Gastroesophageal sphincter (tissue), 2 donors: ENCODE results near the gene NCLN.

Experiments used
- EP300 ChIP-seq: sonication (generic); formaldehyde crosslinking; IDR thresholded peaks from one replicate; pipeline ENCODE4 v1.6.1; 2017; ENCODE audit warnings: antibody characterized with exemption, mild to moderate bottlenecking
- POLR2AphosphoS5 ChIP-seq: sonication (generic); formaldehyde crosslinking; IDR thresholded peaks from one replicate; pipeline ENCODE4 v1.6.1; 2017; ENCODE audit warnings: antibody characterized with exemption

DNA sequence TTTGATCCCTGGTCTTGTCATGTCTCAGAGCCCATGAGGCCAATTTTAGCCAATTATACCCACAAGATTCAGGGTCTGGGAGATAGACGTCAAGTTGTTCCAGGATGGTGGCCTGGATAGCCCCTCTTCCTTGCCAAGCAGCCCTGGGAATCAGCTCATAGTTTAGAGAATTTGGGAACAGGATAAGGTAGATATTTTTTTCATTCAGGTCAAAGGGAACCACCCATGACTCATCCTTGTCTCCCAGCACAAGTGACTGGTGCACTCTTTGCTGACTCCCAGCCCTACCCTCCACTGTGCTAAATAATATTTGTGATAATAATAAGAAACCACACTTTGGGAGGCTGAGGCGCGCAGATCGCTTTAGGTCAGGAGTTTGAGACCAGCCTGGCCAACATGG lies 24.3 kb upstream of the NCLN start:
- no peak for TF ChIP-seq POLR2AphosphoS5
- no peak for TF ChIP-seq EP300
